ENCODE data around the gene KATNB1.

The KATNB1 gene

GRCh38 chr16:57735755-57736418, at the start of gene KATNB1:
Gene KATNB1, plus strand, starts transcription at chr16:57735770. Its CDS starts 1,474 bp downstream, at chr16:57737244.
- DNase-seq (ENCODE audit: low spot score) = no peak

GRCh38 chr16:57686577-57686976, 49.0 kb upstream of the KATNB1 start:
- DNase-seq (ENCODE audit: low spot score) = no peak

GRCh38 chr16:57687363-57687929, 48.1 kb upstream of the KATNB1 start:
- DNase-seq (ENCODE audit: low spot score) = no peak

GRCh38 chr16:57688487-57688986, 47.0 kb upstream of the KATNB1 start:
- no peak for DNase-seq (ENCODE audit: low spot score)

- no peak for DNase-seq (ENCODE audit: low spot score)
Measured at GRCh38 chr16:57688987-57689761, 46.4 kb upstream of the KATNB1 start.

- peak; percentile 43 for DNase-seq (ENCODE audit: low spot score)
Measured at GRCh38 chr16:57689762-57690558, 45.6 kb upstream of the KATNB1 start.

- DNase-seq (ENCODE audit: low spot score) = no peak
Measured at GRCh38 chr16:57690782-57691471, 44.6 kb upstream of the KATNB1 start.

- DNase-seq (ENCODE audit: low spot score) = no peak
Measured at GRCh38 chr16:57692636-57693035, 42.9 kb upstream of the KATNB1 start.

GRCh38 chr16:57693550-57693949, 42.0 kb upstream of the KATNB1 start:
- no peak for DNase-seq (ENCODE audit: low spot score)

GRCh38 chr16:57694231-57694724, 41.3 kb upstream of the KATNB1 start:
- no peak for DNase-seq (ENCODE audit: low spot score)

- peak; percentile 42 for DNase-seq (ENCODE audit: low spot score)
Measured at GRCh38 chr16:57694725-57695679, 40.6 kb upstream of the KATNB1 start, which contains the start of gene DRC7. Gene DRC7, plus strand, starts transcription at chr16:57694806. Its CDS starts 3,144 bp downstream, at chr16:57697950.

- no peak for DNase-seq (ENCODE audit: low spot score)
Measured at GRCh38 chr16:57695680-57696069, 39.9 kb upstream of the KATNB1 start.

GRCh38 chr16:57696240-57696639, 39.3 kb upstream of the KATNB1 start:
- DNase-seq (ENCODE audit: low spot score) = no peak

GRCh38 chr16:57697896-57698537, 37.6 kb upstream of the KATNB1 start:
- no peak for DNase-seq (ENCODE audit: low spot score)

- no peak for DNase-seq (ENCODE audit: low spot score)
Measured at GRCh38 chr16:57698812-57699405, 36.7 kb upstream of the KATNB1 start.

- no peak for DNase-seq (ENCODE audit: low spot score)
Measured at GRCh38 chr16:57699481-57699880, 36.1 kb upstream of the KATNB1 start.

- DNase-seq (ENCODE audit: low spot score) = no peak
Measured at GRCh38 chr16:57699899-57700298, 35.7 kb upstream of the KATNB1 start.

- DNase-seq (ENCODE audit: low spot score) = no peak
Measured at GRCh38 chr16:57700781-57701551, 34.6 kb upstream of the KATNB1 start.

All from activated CD4-positive, alpha-beta T cell treated with anti-CD3 and anti-CD28 coated beads, Interleukin-2, Interleukin-4, amounts not matched to agents 100 ng/mL and 50 ng/mL, durations not matched to agents 16 hours and 8 hours (primary cell).